Measurements from ENCODE around the gene SLC25A24. TPM values are rescaled to one million over a fixed set of nuclear protein-coding genes. Genes with fewer than 3 reads are reported as not detected.

Gene SLC25A24
- total and polyA plus RNA-seq, 2 of the 13 experiments (the other 11 are each of a cell fraction or from before 2014, with no cell fraction given), result 8.0 to 12.4 TPM

GRCh38 chr1:108096089-108096488 is 104.1 kb downstream of the SLC25A24 start:
- H2AFZ ChIP-seq (ENCODE audit: low read length), result no peak overlapping the region

GRCh38 chr1:108089477-108089876 is 110.7 kb downstream of the SLC25A24 start:
- Histone ChIP-seq H3K4me3 (replicated peaks in 1 of 3; ENCODE audit: insufficient read depth in 1 of 3, low read depth in 2 of 3, low read length in 3 of 3) (no peak overlapping the region), H3K9ac (ENCODE audit: insufficient read depth, low read depth, low read length) (no peak overlapping the region), H3K79me2 (ENCODE audit: insufficient read depth, low read length) (no peaks in the 10 kb centered on the region), H2AFZ (ENCODE audit: low read length) (no peak overlapping the region), H3K9me3 (ENCODE audit: low read length) (no peaks in the 10 kb centered on the region), H3K36me3 (replicated peaks in 1 of 2; ENCODE audit: control insufficient read depth in 1 of 2, insufficient read depth in 2 of 2, low read length in 2 of 2) (no peaks in the 10 kb centered on the region), H3K4me2 (ENCODE audit: low read depth, low read length) (no peak overlapping the region), H3K4me1 (ENCODE audit: insufficient read depth, low read length) (no peaks in the 10 kb centered on the region), H3K27me3 (ENCODE audit: control insufficient read depth in 1 of 2, insufficient read depth in 2 of 2, low read length in 2 of 2) (no peaks in the 10 kb centered on the region), H4K20me1 (ENCODE audit: insufficient read depth, low read length) (no peaks in the 10 kb centered on the region), H3K27ac (ENCODE audit: extremely low read length, insufficient read depth, low read length) (no peak overlapping the region)
- POLR2A ChIA-PET, result no interaction called here
- intact Hi-C loops (cut with micrococcal nuclease; ENCODE audit: unreplicated experiment) (no loop called here), in situ Hi-C loops (cut with HindIII; ENCODE audit: extremely low pct_ligation_motif_present, low pct_unique_long_range_greater_than_20kb) (no loop called here)
- BruUV-seq (replicated peaks), result no TSS peak
- ATAC-seq, result no peak
- FAIRE-seq, result no peak
- 0% methylated on average over 1 of the region's 1 CpG for WGBS (ENCODE audit: low lambda C conversion rate)
- CTCF ChIA-PET (ENCODE audit: low intra/inter-chr PET ratio, low total read pairs), result no interaction called here
- no peak for DNase-seq (ENCODE audit: low spot score)
- TF ChIP-seq TFDP1 (CRISPR knock-in tag; IDR thresholded peaks at IDR 0.05; ENCODE audit: borderline replicate concordance) (no peak), PHF20 (CRISPR knock-in tag; IDR thresholded peaks at IDR 0.05) (no peak), ZNF572 (CRISPR knock-in tag; IDR thresholded peaks at IDR 0.05) (no peak), ZNF619 (CRISPR knock-in tag; IDR thresholded peaks at IDR 0.05) (no peak), ZNF143 (CRISPR knock-in tag; IDR thresholded peaks at IDR 0.05) (no peak), ZNF629 (CRISPR knock-in tag; conservative IDR thresholded peaks at IDR 0.05) (no peak), GZF1 (CRISPR knock-in tag; IDR thresholded peaks at IDR 0.05) (no peak), ZNF501 (CRISPR knock-in tag; IDR thresholded peaks at IDR 0.05) (no peak), ZNF550 (CRISPR knock-in tag; IDR thresholded peaks at IDR 0.05; ENCODE audit: borderline replicate concordance) (no peak), PRDM15 (CRISPR knock-in tag; IDR thresholded peaks at IDR 0.05) (no peak), ZNF496 (CRISPR knock-in tag; IDR thresholded peaks at IDR 0.05; ENCODE audit: insufficient replicate concordance) (no peak), ZNF580 (CRISPR knock-in tag; IDR thresholded peaks at IDR 0.05; ENCODE audit: borderline replicate concordance, low read depth) (no peak), ZNF703 (CRISPR knock-in tag; IDR thresholded peaks at IDR 0.05; ENCODE audit: borderline replicate concordance) (no peak), HCFC1 (IDR thresholded peaks at IDR 0.05; ENCODE audit: low read depth, low read length) (no peak)

More at GRCh38 chr1:108096089-108096488, 104.1 kb downstream of the SLC25A24 start:
- TF ChIP-seq ZNF782 (CRISPR knock-in tag; IDR thresholded peaks at IDR 0.05; ENCODE audit: borderline replicate concordance) (no peak), ZNF354B (CRISPR knock-in tag; IDR thresholded peaks at IDR 0.05) (no peak), SRY (CRISPR knock-in tag; IDR thresholded peaks at IDR 0.05) (no peak), ZNF790 (CRISPR knock-in tag; IDR thresholded peaks at IDR 0.05; ENCODE audit: borderline replicate concordance) (no peak)
- ChIA-PET POLR2A (no interaction called here), CTCF (ENCODE audit: low intra/inter-chr PET ratio, low total read pairs) (no interaction called here)
- in situ Hi-C loops (cut with HindIII; ENCODE audit: extremely low pct_ligation_motif_present, low pct_unique_long_range_greater_than_20kb), result no loop called here
- no TSS peak for BruUV-seq (replicated peaks)
- Histone ChIP-seq H3K36me3 (replicated peaks in 1 of 2; ENCODE audit: control insufficient read depth in 1 of 2, insufficient read depth in 2 of 2, low read length in 2 of 2) (no peaks in the 10 kb centered on the region), H3K4me1 (ENCODE audit: insufficient read depth, low read length) (no peaks in the 10 kb centered on the region), H3K9me3 (ENCODE audit: low read length) (no peaks in the 10 kb centered on the region), H4K20me1 (ENCODE audit: insufficient read depth, low read length) (no peaks in the 10 kb centered on the region), H3K4me3 (replicated peaks in 1 of 3; ENCODE audit: insufficient read depth in 1 of 3, low read depth in 2 of 3, low read length in 3 of 3) (no peak overlapping the region), H3K4me2 (ENCODE audit: low read depth, low read length) (no peak overlapping the region), H3K27me3 (ENCODE audit: control insufficient read depth in 1 of 2, insufficient read depth in 2 of 2, low read length in 2 of 2) (peaks cover 0 to 3% of the 10 kb centered on the region in 2 experiments; a peak in 1 of 5 replicates), H3K27ac (ENCODE audit: extremely low read length, insufficient read depth, low read length) (no peak overlapping the region), H3K79me2 (ENCODE audit: insufficient read depth, low read length) (no peaks in the 10 kb centered on the region), H3K9ac (ENCODE audit: insufficient read depth, low read depth, low read length) (no peak overlapping the region)
- ATAC-seq, result no peak
- WGBS (ENCODE audit: low lambda C conversion rate), result 13% methylated on average over 4 of the region's 4 CpGs
- DNase-seq (ENCODE audit: low spot score), result no peak
- intact Hi-C loops (cut with micrococcal nuclease; ENCODE audit: unreplicated experiment), result no loop called here
- no peak for FAIRE-seq

Data from HepG2 (cell line).